AG09319 (cell line): Measurements from ENCODE around the gene RNF224.

Source experiments
- DNase-seq: peaks from one replicate; pipeline ENCODE4 v3.0.0-alpha.2; 2010; ENCODE audit warnings: low read depth; ENCODE audit errors: extremely low read depth
- TF ChIP-seq, protein P1 (sequence below): IDR thresholded peaks from 2 replicates; pipeline ENCODE4 v1.5.1; 2011; ENCODE audit warnings: low read depth, mild to moderate bottlenecking, inconsistent platforms, low read length, moderate library complexity

Gene RNF224

GRCh38 chr9:137227054-137227852 lies at the start of gene RNF224:
Gene RNF224, plus strand, starts transcription at chr9:137227502. Its CDS starts 834 bp downstream, at chr9:137228336.
- TF ChIP-seq, protein P1, sequence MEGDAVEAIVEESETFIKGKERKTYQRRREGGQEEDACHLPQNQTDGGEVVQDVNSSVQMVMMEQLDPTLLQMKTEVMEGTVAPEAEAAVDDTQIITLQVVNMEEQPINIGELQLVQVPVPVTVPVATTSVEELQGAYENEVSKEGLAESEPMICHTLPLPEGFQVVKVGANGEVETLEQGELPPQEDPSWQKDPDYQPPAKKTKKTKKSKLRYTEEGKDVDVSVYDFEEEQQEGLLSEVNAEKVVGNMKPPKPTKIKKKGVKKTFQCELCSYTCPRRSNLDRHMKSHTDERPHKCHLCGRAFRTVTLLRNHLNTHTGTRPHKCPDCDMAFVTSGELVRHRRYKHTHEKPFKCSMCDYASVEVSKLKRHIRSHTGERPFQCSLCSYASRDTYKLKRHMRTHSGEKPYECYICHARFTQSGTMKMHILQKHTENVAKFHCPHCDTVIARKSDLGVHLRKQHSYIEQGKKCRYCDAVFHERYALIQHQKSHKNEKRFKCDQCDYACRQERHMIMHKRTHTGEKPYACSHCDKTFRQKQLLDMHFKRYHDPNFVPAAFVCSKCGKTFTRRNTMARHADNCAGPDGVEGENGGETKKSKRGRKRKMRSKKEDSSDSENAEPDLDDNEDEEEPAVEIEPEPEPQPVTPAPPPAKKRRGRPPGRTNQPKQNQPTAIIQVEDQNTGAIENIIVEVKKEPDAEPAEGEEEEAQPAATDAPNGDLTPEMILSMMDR: peak; percentile 89
- peak; percentile 20 for DNase-seq

DNA sequence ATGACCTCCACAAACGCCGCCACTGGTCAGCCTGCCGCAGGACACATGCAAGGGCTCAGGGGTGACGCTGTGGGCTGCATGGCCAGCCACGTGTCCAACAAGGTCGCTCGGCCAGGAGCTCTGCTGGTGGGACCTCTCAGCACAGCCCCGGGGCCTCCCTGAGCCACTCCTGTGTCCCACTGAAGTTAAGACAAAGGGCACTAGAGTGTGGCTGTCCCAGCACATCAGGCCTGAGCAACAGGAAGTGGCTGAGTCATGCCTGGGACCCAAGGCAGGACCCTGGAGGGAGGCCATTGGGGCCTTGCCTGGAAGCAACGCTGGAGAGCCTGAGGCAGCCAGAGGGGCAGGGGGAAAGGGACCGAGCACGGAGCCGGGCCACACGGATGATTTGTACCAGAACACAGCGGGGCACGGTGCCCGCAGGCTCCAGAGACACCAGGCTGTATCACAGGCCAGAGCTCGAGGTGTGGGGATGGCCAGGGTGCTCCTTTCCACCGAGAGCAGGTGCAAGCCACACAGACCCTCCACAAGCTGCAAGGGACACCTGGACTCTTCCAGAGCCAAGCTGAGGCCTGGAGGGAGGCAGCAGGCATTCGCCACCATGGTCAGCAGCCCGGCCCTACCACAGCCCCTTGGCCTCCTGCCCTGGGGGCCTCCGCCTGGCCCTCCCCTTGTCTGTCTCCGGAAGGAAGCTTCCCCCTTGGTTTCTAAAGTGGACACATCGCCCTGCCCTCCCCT lies 48.9 kb upstream of the RNF224 start:
- no peak for DNase-seq
- TF ChIP-seq, protein P1: no peak

- DNase-seq: no peak
Measured at GRCh38 chr9:137178939-137179630, 48.2 kb upstream of the RNF224 start.

DNA sequence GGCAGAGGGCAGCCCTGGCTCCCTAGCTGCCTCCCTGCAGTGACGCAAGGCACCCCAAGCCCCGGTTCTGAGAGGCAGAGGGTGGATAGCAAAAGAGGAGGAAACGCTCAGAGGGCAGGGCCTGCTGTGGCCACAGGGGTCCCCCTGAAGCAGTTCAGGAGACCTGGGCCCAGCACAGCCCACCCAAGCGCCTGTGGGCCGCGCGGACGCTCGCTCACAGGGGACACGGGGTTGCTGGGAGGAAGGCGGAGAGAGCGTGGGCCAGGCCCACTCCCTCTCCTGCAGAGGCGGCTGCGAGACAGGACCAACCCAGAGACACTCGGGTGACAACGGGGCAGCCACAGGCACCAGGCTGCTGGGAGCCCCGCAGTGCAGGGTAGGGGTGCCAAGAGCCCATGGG lies 47.5 kb upstream of the RNF224 start:
- DNase-seq: no peak
- TF ChIP-seq, protein P1: no peak

More at GRCh38 chr9:137178939-137179630, 48.2 kb upstream of the RNF224 start:
- TF ChIP-seq, protein P1: no peak

DNA sequence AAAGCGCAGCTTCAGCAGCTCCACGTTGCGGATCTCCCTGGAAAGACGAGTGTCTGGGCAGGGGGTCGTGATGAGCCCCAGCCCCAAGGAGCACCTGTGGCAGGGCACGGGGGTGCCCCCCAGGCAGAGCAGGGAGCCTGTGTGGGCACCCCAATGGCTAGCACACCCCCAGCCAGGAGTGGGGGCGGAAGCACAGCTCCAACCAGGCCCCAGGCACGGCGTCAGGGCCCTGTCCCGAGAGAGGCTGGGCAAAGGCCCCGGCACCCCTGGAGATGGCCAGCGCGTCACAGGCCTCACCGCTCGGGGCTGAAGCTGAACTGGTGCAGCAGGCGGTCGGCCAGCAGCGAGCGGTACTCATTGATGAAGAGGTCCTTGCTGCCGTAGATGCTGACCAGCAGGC lies 46.8 kb upstream of the RNF224 start:
- DNase-seq: no peak
- TF ChIP-seq, protein P1: no peak

DNA sequence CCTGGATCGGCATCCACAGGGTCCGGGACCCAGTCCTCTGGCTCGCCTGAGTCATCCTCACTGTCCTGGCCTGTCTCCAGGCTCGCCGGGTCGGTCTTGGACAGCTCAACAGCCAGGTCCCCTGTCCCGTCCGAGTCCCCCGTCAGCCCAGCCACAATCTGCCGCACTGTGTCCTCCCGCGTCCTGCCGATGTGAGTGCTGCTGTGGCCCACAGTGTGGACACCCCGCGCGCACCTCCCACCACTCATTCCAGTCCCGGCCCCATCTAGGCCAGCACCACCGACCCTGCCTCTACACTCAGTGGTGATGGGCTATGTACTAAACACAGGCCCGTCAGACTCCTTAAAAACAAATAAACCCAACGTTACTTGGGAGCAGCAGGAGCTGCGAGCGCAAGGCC lies 45.6 kb upstream of the RNF224 start:
- no peak for DNase-seq
- TF ChIP-seq, protein P1: no peak

GRCh38 chr9:137182836-137183235 lies 44.5 kb upstream of the RNF224 start:
- DNase-seq: no peak
- TF ChIP-seq, protein P1: no peak
